A673 (cell line): ENCODE measurements around the gene PPP1CA.

Experiments used
- CTCF ChIP-seq: fragments of 300-800, 200-600 bp; sonication (generic); conservative IDR thresholded peaks from 2 replicates; pipeline ENCODE4 v1.5.1; 2017; ENCODE audit warnings: low read depth, mild to moderate bottlenecking, antibody characterized with exemption, low read length, moderate library complexity, mixed read lengths
- EZH2 ChIP-seq: fragments of 200-600 bp; sonication (generic); IDR thresholded peaks from 2 replicates; pipeline ENCODE4 v1.6.1; 2017; ENCODE audit warnings: borderline replicate concordance, low read depth, mild to moderate bottlenecking, mixed read lengths, antibody characterized with exemption, low read length; ENCODE audit not compliant: poor library complexity, severe bottlenecking

DNA sequence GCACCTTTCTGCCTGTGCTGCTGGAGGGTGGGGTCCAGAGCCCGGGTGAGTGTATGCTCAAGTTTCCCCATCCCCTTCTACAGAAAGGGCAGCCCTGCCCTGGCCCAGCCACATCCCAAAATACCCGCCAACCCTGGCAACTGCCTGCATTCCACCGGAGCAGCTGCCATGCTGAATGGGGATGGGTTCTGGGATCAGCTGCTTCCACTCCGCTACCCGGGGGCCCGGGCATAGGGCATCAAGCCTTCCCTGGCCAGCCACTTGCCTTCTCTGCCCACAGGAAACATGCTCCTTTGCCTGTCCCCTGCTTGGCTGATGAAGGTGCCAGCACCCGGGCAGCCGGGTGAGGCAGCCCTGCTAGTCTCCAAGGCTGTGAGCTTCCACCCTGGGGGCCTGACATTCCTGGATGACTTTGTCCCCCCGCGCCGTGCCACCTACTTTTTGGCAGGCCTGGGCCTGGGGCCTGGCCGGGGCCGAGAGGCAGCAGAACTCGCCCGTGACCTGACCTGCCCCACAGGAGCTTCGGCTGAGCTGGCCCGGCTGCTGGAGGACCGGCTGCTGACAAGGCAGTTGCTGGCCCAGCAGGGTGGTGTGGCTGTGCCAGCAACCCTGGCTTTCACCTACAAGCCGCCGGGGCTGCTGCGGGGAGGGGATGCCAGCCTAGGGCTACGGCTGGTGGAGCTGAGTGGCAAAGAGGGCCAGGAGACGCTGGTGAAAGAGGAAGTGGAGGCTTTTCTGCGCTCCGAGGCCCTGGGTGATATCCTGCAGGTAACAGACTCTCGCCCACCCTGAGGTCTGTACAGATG lies 17.0 kb upstream of the PPP1CA start:
- no peak for TF ChIP-seq CTCF
- no peak for TF ChIP-seq EZH2
